NCI-H2196 (cell line): ENCODE measurements around the gene RSRC1.
"Not testable (repeated sequence)": the region's sequence is repeated elsewhere in the genome, so short reads cannot be mapped to it uniquely, and the experiment has no call there.

Experiments used
- DNase-seq: peaks from one replicate; lab custom pipeline; 2025; ENCODE audit not compliant: unreplicated experiment; lab: John Stamatoyannopoulos, UW

Gene RSRC1

GRCh38 chr3:158455406-158455805 lies 345.5 kb downstream of the RSRC1 start:
- no peak for DNase-seq

- DNase-seq = no peak
These were observed 346.2 kb downstream of the RSRC1 start for GRCh38 chr3:158456114-158456513.

- peak; percentile 33 for DNase-seq
These were observed 348.6 kb downstream of the RSRC1 start for GRCh38 chr3:158458464-158458863.

- DNase-seq = no peak
These were observed 351.0 kb downstream of the RSRC1 start for GRCh38 chr3:158460926-158461325.

- no peak for DNase-seq
These were observed 353.7 kb downstream of the RSRC1 start for GRCh38 chr3:158463556-158463955.

- no peak for DNase-seq
These were observed 355.2 kb downstream of the RSRC1 start for GRCh38 chr3:158465074-158465473.

GRCh38 chr3:158470944-158471638 lies 361.2 kb downstream of the RSRC1 start:
- DNase-seq = no peak

GRCh38 chr3:158471639-158472294 lies 361.9 kb downstream of the RSRC1 start:
- no peak for DNase-seq

- no peak for DNase-seq
These were observed 369.2 kb downstream of the RSRC1 start for GRCh38 chr3:158479051-158479450.

GRCh38 chr3:158483701-158484235 lies 373.9 kb downstream of the RSRC1 start:
- DNase-seq = no peak

- peak; percentile 16 for DNase-seq
These were observed 376.3 kb downstream of the RSRC1 start for GRCh38 chr3:158486200-158486599.

GRCh38 chr3:158488670-158489069 lies 378.8 kb downstream of the RSRC1 start:
- peak; percentile 43 for DNase-seq

GRCh38 chr3:158489181-158489580 lies 379.3 kb downstream of the RSRC1 start:
- DNase-seq = no peak

GRCh38 chr3:158491968-158492367 lies 382.1 kb downstream of the RSRC1 start:
- no peak for DNase-seq

- DNase-seq = no peak
These were observed 382.8 kb downstream of the RSRC1 start for GRCh38 chr3:158492685-158493084.

- no peak for DNase-seq
These were observed 384.0 kb downstream of the RSRC1 start for GRCh38 chr3:158493931-158494330.

- no peak for DNase-seq
These were observed 384.8 kb downstream of the RSRC1 start for GRCh38 chr3:158494673-158495072.

- DNase-seq = not testable (repeated sequence)
These were observed 385.6 kb downstream of the RSRC1 start for GRCh38 chr3:158495398-158495902.

- DNase-seq = no peak
These were observed 395.2 kb downstream of the RSRC1 start for GRCh38 chr3:158505117-158505516.

GRCh38 chr3:158506456-158506855 lies 396.6 kb downstream of the RSRC1 start:
- no peak for DNase-seq

- no peak for DNase-seq
These were observed 398.6 kb downstream of the RSRC1 start for GRCh38 chr3:158508481-158508880.

- no peak for DNase-seq
These were observed 400.0 kb downstream of the RSRC1 start for GRCh38 chr3:158509891-158510290.
